Peyer's patch (tissue), 4 donors: ENCODE results near the gene NCF1.

Source experiments
- CTCF ChIP-seq, 6 experiments: fragments of 450-650 bp in 4 of 6; fragments of 200-600 bp in 2 of 6; sonication (generic) in 1 of 6; IDR thresholded peaks; one replicate each; pipeline ENCODE4 v1.5.1; 2017 to 2019; ENCODE audit warnings: antibody characterized with exemption in 6 of 6, mild to moderate bottlenecking in 3 of 6, moderate library complexity in 1 of 6
- POLR2A ChIP-seq, 2 donors: fragments of 450-650 bp; IDR thresholded peaks; one replicate each; pipeline ENCODE4 v1.5.1; 2017; ENCODE audit warnings: antibody characterized with exemption in 2 of 2, mild to moderate bottlenecking in 2 of 2, moderate library complexity in 2 of 2

- no peak for TF ChIP-seq CTCF (IDR thresholded peaks at IDR 0.05)
- no peak for TF ChIP-seq POLR2A (IDR thresholded peaks at IDR 0.05)
Observed at GRCh38 chr7:74726309-74727101, 47.3 kb upstream of the NCF1 start.
